GM12878 (cell line): ENCODE data around the gene PDE9A. TPM values are rescaled to one million over a fixed set of nuclear protein-coding genes. Genes with fewer than 3 reads are reported as not detected.

Experiments
- ATAC-seq: fragments of 200-7000 bp; cut with Tn5 transposase; 3 replicates; pipeline ENCODE4 v1.9.1; 2020; ENCODE audit warnings: mild to moderate bottlenecking, moderate library complexity
- BruUV-seq: library from RNA; stranded (reverse); fragments of 400-500 nt; replicated peaks from 2 replicates; lab custom pipeline; 2021; lab: Mats Ljungman, UMichigan
- CTCF ChIA-PET: fragments of 300-600 bp; sonication (Branson Sonifier 250); formaldehyde crosslinking; extraction: SDS; loops from one replicate; lab custom pipeline; 2021; ENCODE audit warnings: inconsistent platforms; lab: Yijun Ruan, JAX
- POLR2A ChIA-PET: fragments of 350-600 bp; formaldehyde crosslinking; extraction: SDS; loops from one replicate; lab custom pipeline; 2021; ENCODE audit warnings: inconsistent platforms; lab: Charles Lee
- RAD21 ChIA-PET: fragments of 300-600 bp; sonication (Branson Sonifier 250); formaldehyde crosslinking; loops from one replicate; lab custom pipeline; 2023; ENCODE audit warnings: antibody characterized with exemption; ENCODE audit not compliant: unreplicated experiment; lab: Charles Lee
- SMC1A ChIA-PET: fragments of 300-600 bp; sonication (Branson Sonifier 250); formaldehyde crosslinking; loops from one replicate; lab custom pipeline; 2023; ENCODE audit not compliant: unreplicated experiment, uncharacterized antibody; lab: Charles Lee
- DNase-seq: peaks from one replicate; pipeline ENCODE4 v3.0.0-alpha.2; 2011; ENCODE audit warnings: low read depth, low spot score
- FAIRE-seq: peaks from 3 replicates; lab custom pipeline; 2011; peaks lifted over from hg19 to GRCh38; lab: Jason Lieb, UNC
- H2AFZ ChIP-seq: 2 replicates; pipeline ENCODE4 v1.6.0; 2011; ENCODE audit warnings: low read depth, low read length, control low read depth; ENCODE audit not compliant: control insufficient read depth
- H3K27ac ChIP-seq: 2 replicates; pipeline ENCODE4 v1.5.1; 2011; ENCODE audit warnings: control low read depth; ENCODE audit not compliant: control insufficient read depth, insufficient read depth
- H3K27me3 ChIP-seq, 2 experiments: replicated peaks in 1 of 2; 2 replicates each; pipeline versions ENCODE4 v1.6.0 to v1.6.1; 2011; ENCODE audit warnings: low read length in 1 of 2; ENCODE audit not compliant: control insufficient read depth in 2 of 2, insufficient read depth in 2 of 2
- H3K36me3 ChIP-seq, 2 experiments: 2 replicates each; pipeline ENCODE4 v1.5.1; 2011; ENCODE audit warnings: low read length in 1 of 2; ENCODE audit not compliant: control insufficient read depth in 2 of 2, insufficient read depth in 2 of 2
- H3K4me1 ChIP-seq: 2 replicates; pipeline ENCODE4 v1.6.1; 2011; ENCODE audit warnings: mild to moderate bottlenecking, low read length, moderate library complexity, mixed read lengths; ENCODE audit not compliant: control insufficient read depth, insufficient read depth
- H3K4me2 ChIP-seq: 2 replicates; pipeline ENCODE4 v1.6.0; 2011; ENCODE audit warnings: control low read depth; ENCODE audit not compliant: control insufficient read depth, insufficient read depth
- H3K4me3 ChIP-seq: fragments of 200-600 bp; sonication (generic); 2 replicates; pipeline ENCODE4 v1.5.1; 2016
- H3K79me2 ChIP-seq: 2 replicates; pipeline ENCODE4 v1.6.0; 2011; ENCODE audit warnings: low read length; ENCODE audit not compliant: control insufficient read depth, insufficient read depth
- H3K9ac ChIP-seq: 2 replicates; pipeline ENCODE4 v1.8.0; 2011; ENCODE audit warnings: low read length, control low read depth, mixed read lengths; ENCODE audit not compliant: control insufficient read depth, insufficient read depth
- H3K9me3 ChIP-seq: replicated peaks from 3 replicates; pipeline ENCODE4 v1.5.1; 2011; ENCODE audit warnings: mild to moderate bottlenecking, low read length; ENCODE audit not compliant: control insufficient read depth, insufficient read depth
- H4K20me1 ChIP-seq: 2 replicates; pipeline ENCODE4 v1.6.0; 2011; ENCODE audit not compliant: control insufficient read depth, insufficient read depth
- BRCA1 ChIP-seq: IDR thresholded peaks from 2 replicates; pipeline ENCODE4 v1.6.1; 2011; ENCODE audit warnings: low read depth, low read length, improper control_type of control experiment
- KDM1A ChIP-seq: fragments of 200-600 bp; sonication (generic); IDR thresholded peaks from 2 replicates; pipeline ENCODE4 v1.6.1; 2016; ENCODE audit warnings: borderline replicate concordance
- SUZ12 ChIP-seq: fragments of 200-600 bp; sonication (generic); IDR thresholded peaks from one replicate; pipeline ENCODE4 v1.6.1; 2018; ENCODE audit warnings: antibody characterized with exemption, mild to moderate bottlenecking; ENCODE audit not compliant: unreplicated experiment
- TBL1XR1 ChIP-seq: IDR thresholded peaks from 2 replicates; pipeline ENCODE4 v1.6.1; 2012; ENCODE audit warnings: low read depth, low read length, improper control_type of control experiment
- ZNF24 ChIP-seq: fragments of 450-650 bp; IDR thresholded peaks from 2 replicates; pipeline ENCODE4 v1.6.1; 2017; ENCODE audit warnings: antibody characterized with exemption, mild to moderate bottlenecking
- WGBS: methylation state at CpG from one replicate; pipeline ENCODE4 v1.1.6; 2016; ENCODE audit warnings: low lambda C conversion rate; ENCODE audit not compliant: insufficient replicate concordance, insufficient coverage; ENCODE audit errors: missing lambda C conversion rate; 5-methylcytosine and 5-hydroxymethylcytosine counted together
- in situ Hi-C: fragments of 300-500 bp; cut with MboI; formaldehyde crosslinking; loops from 9 replicates; pipeline ENCODE4 v1.14.3; 2018; ENCODE audit warnings: mixed read lengths
- intact Hi-C: fragments of 100-400 bp; cut with micrococcal nuclease; formaldehyde crosslinking; loops from one replicate; pipeline ENCODE4 v1.14.2; 2022; ENCODE audit not compliant: unreplicated experiment
- polyA plus RNA-seq, 11 experiments: library from polyadenylated mRNA; depleted of rRNA in 4 of 11; unstranded in 6 of 11; stranded (reverse) in 5 of 11; fragments of >200 nt; fragmentation: Nextera tagmentation in 4 of 11; fragmentation: Illumina TruSeq in 1 of 11; extraction: Ambion mirVana in 4 of 11; extraction: Trizol in 1 of 11; gene quantifications; 1 replicate in 1 of 11; 2 replicates in 10 of 11; pipeline versions ENCODE4 v1.2.1 to v1.2.3, GENCODE V29; 2011 to 2016; ENCODE audit warnings: inconsistent platforms in 2 of 11, missing spikeins in 2 of 11, low read depth in 1 of 11
- total RNA-seq, 4 experiments: library from RNA; depleted of rRNA in 3 of 4; stranded (reverse); fragments of >200 nt in 3 of 4; fragmentation: Illumina TruSeq in 1 of 4; extraction: Trizol in 1 of 4; gene quantifications; 2 replicates each; pipeline versions ENCODE4 v1.2.1 to v1.2.3, GENCODE V29; 2013 to 2021
- TF ChIP-seq, protein P1 (sequence below): IDR thresholded peaks from 2 replicates; pipeline ENCODE4 v1.6.1; 2012; ENCODE audit warnings: low read depth, low read length, improper control_type of control experiment

PDE9A gene
- total and polyA plus RNA-seq, 10 of the 15 experiments (the other 5 are each of a cell fraction or from before 2014, with no cell fraction given): 0.08 to 0.45 (median 0.20) TPM; not detected in 1

DNA sequence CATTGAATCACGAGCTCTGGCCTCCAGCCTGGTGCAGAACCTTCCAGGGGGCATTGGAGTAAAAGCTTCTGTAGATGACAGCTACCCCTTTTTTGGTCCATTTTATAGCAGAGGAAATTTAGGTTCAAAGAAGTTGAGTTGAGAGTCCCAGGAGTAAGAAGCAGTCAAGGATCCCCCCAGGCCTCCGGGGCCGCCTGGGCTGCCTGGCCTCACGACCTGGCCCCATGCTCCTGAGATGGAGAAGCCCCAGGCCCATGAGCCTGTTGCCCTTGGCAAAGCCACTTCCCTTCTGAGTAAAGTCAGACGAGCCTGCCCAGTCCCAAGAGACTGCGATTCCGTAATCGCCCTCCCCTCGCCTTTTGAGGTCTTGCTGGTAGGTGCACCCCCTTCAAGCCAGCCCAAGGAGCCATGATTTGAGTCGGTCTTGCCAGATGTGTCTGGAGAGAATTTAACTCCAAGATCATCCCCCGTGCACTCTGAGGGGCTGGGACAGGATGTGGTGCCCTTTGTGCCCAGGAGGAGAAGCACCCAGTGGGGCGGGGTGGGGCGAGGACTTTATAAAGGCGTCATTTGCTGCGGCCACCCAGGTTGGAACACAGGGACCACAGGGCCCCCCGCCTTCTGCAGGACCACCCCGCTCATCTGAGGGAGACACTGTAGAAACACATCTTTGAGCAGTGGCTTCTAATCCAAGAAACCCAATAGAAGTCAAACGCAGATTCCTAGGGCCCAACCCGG is 30.1 kb downstream of the PDE9A start:
- H3K36me3 ChIP-seq: no peaks in the 10 kb centered on the region
- DNase-seq (no peak), FAIRE-seq (no peak), ATAC-seq (no peak)
- H3K79me2 ChIP-seq: no peaks in the 10 kb centered on the region
- CTCF ChIA-PET: no interaction called here
- in situ Hi-C loops (no loop called here), intact Hi-C loops (no loop called here)
- POLR2A ChIA-PET: interaction anchor here (0.5 kb wide), 1 partner anchor 1254 kb away, joined by 3 read pairs; no protein-coding TSS in a partner anchor
- no peak overlapping the region for H3K4me3 ChIP-seq
- RAD21 ChIA-PET: no interaction called here
- no peaks in the 10 kb centered on the region for H3K9me3 ChIP-seq
- H3K9ac ChIP-seq: no peak overlapping the region
- no TSS peak for BruUV-seq
- H2AFZ ChIP-seq: no peak overlapping the region
- no peaks in the 10 kb centered on the region for H3K4me1 ChIP-seq
- H4K20me1 ChIP-seq: no peaks in the 10 kb centered on the region; the same call in 1 of the 2 replicates
- TF ChIP-seq BRCA1 (no peak), SUZ12 (no peak), TBL1XR1 (no peak), ZNF24 (no peak), KDM1A (no peak)
- TF ChIP-seq, protein P1, sequence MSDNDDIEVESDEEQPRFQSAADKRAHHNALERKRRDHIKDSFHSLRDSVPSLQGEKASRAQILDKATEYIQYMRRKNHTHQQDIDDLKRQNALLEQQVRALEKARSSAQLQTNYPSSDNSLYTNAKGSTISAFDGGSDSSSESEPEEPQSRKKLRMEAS: no peak
- no peaks in the 10 kb centered on the region; a peak in 2 of 4 replicates for H3K27me3 ChIP-seq
- no peak overlapping the region for H3K4me2 ChIP-seq
- H3K27ac ChIP-seq: no peak overlapping the region
- SMC1A ChIA-PET: no interaction called here
- 21% methylated on average over 19 of the region's 19 CpGs for WGBS
